ENCODE data around the gene FYCO1.

Gene FYCO1

DNA sequence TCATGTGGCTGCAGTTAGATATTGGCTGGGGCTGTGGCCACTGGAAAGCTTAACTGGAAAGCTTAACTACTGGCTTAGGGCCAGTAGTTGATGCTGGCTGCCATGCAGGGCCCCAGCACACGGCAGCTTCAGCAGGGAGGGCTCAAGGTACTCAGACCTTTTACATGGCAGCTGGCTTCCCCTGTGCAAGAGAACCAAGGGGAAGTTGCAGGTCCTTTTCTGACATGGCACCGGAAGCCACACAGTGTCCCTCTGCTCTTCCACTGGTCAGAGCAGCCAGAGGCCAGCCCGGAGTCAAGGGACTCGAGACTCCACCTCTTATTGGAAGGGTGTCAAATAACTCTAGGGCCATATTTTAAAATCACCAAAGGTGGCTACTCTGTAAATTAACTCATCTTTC lies 84.7 kb downstream of the FYCO1 start:
- DNase-seq = no peak

DNA sequence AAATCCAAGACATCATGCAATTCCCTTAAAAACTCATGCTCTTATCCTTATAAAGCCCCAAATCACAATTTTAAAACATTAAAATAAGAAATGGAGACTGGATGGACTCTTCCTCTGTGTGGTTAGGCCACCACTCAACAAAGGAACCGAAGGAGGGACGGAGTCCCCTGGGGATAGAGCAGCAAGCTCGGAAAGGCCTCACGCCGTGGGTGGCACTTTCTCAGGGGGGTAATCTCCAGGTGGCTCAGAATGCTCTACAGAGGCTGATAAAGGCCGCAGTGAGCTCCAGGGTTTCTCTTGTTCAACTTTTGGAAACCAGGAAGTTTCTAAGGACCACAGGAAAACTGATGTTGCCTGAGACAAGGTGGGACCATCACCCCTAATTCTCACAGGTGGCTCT lies 86.1 kb downstream of the FYCO1 start:
- no peak for DNase-seq

DNA sequence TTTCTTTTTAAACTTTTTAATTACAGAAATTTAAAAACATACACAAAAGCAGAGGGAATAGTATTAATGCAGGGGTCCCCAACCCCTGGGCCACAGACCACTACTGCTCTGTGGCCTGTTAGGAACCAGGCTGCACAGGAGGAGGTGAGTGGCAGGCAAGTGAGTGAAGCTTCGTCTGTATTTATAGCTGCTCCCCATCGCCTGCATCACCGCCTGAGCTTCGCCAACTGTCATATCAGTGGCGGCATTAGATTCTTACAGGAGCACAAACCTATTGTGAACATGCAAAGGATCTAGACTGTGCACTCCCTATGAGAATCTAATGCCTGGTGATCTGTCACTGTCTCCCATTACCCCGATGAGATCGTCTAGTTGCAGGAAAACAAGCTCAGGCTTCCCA lies 86.9 kb downstream of the FYCO1 start:
- DNase-seq = no peak

DNA sequence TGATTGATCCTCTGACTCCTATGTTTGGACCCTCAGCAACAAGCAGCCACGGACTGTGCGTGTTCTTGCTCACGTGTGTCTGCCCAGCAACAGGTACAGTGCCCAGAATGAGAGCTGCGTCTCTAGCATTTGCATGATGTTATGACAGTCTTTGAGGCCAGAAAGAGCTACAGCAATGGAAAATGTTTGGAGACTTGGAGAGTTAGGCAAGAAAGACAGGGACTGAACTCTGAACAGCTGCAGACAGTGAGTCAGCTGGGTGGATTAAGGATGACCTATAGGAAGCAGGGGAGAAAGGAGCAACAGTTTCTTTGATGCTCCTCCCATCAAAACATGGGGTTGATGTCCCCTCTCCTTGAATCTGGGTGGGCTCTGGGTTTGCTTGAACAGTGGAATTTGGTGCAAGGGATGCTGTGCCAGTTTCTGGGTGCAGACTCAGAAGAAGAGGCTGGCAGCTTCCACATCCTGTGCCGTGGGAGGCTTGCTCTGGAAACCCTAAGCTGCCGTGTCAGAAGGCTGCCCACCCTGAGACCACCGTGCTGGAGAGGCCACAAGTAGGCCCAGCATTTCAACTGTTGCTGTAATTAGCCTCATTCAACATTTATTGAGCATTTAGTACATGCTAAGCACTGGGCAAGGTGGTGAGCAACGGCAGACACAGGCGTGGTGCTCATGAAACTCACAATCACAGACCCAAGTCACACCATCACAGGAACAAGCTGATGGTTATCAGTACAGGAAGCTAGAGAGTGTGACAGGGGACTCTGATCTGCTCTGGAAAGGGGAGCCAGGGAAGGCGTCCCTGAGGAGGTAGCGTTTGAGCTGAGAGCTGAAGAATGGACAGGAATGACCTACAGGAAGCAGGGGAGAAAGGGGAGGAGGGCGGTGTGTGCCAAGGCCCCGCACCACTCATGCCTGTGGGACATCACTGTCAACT lies 87.6 kb downstream of the FYCO1 start:
- DNase-seq = no peak

DNA sequence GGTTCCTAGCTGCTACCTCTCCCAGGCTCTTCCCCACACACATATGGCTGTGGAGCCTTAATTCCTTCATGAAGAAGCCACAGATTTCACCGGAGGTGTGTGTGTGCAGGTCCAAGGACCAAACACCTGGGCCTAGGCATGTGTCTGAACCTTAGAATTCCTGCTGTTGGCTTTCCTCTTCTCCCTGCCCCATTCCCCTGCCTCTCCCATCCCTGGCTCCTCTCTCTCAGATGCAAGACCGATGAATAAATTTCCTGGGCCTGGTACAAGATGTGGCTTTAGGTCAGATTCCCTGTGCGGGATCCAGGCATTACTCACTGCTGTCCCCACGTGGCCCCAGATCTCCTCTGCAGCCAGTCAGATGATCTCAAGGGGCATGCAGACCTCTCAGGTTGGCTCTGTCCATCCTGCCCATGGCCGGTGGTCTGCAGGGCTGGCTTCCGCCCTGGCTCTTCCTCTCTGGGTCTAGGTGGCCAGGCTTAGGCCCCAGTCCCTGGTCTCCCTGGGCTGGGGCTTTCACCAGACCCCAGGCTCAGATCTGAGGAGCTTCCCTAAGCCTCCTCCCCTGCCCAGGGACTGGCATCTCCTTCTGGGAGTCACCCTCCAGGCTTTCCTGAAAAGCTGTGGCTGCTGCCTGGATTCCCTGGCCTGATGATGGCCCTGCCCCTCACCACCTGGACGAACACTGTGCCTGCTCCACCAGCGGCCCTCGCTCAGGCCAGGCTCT lies 88.8 kb downstream of the FYCO1 start:
- no peak for DNase-seq

DNA sequence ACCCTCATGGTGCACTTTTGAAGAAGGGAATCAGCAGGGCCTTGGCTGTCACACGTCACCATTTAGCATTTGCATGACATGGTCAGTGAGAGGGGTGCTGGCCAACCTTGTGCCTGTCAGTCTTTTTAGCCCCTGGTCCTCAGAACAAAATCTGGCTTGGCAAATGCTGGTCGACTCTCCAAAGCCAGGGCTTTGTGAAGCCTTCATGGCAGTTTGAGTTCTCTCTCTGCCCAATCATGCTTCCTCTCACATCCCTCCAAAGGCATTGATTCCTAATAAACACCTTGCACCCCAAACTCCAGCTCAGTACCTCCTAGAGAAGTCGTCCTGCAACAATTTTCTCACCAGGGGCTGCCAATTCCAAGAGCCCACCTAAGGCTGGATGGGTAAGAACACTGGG lies 89.9 kb downstream of the FYCO1 start:
- no peak for DNase-seq

DNA sequence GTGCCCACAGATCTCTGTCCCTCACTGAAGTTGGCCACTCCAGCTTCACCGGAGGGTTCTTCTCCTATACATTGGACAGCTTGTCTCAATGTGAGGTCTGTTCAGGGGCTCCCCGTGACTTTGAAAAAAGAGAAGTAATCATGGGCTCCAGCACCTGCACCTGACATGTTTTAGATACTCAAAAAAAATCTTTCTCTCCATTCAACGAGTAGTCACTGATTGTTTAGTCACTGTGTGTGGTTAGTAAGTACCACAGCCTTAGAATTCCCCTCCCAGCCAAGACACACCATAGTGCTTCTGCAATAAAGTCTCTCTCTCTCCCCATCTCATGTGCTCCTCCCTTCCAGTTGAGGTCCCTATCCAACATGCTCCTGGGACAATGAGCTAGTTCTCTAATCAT lies 90.7 kb downstream of the FYCO1 start:
- DNase-seq = no peak

DNA sequence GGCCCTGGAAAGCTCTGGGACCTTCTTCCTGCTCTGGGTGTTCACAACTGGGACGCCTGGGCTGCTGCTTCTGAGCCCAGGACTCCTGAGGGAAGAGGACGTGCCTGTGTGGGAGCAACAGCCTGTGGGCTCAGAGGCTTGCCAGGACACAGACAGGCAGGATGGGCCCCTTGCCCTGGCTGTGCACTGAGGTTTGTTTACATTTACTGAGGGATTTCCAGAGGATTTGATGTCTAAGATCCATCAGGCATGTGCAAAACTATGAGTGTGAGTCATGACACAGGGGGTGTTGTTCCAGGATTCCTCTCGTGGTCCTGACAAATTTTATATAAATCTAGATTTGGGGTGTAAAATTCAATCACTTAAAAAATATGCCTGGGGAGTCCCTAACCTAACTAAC lies 98.7 kb downstream of the FYCO1 start:
- no peak for DNase-seq

DNA sequence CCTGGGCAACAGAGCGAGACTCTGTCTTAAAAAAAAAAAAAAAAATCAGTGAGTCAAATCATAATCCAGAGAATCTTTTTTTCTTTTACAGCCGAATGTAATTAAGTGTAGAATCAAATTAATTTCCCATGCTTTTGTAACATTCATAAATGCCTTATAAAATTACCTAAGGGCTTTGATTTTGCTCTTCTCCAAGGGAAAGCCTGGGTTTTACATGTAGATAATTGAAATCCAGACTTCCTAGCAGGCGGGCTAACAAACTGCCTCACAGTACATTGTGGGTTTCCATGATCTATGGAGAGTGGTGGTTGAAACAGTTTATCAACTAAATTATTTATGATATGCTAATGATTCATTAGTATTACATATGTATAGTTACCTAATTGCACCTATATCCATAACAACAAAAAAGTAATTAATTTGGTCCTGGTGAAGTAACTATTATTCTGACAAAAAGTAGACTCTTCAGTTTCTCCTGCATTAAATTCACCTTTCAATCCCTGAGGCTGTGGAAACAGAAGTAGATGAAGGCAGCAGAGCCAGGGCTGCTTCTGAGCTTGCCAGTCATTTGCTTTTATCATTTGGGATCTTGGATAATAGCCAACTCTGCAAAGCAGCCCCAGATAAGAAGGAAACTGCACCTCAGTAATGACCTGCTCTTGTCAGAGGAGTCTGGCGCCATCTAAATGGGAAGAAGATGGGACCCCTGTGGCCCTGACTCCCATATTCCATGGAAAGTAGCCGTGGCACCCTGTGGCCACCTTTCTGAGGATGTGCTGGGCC lies 99.7 kb downstream of the FYCO1 start:
- DNase-seq = no peak

DNA sequence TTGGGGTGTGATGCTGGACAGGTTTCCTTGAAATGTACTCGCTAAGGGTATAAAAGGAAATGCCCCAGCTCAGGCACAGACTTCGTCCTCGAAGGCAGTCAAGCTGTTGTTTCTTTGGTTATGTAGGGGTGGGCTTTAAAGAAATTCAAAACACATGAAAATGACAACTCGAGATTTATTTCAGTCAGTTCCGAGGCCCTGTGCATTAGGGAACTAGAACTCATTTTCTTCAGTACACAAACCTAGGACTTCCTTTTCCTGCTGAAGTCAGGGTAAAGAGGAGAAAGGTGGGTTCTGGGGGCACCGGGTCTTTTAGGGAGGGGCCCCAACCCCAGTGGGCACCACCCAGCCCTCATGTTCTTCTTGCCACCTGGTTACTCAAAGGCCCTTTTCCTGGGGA lies 101.6 kb downstream of the FYCO1 start:
- no peak for DNase-seq

DNA sequence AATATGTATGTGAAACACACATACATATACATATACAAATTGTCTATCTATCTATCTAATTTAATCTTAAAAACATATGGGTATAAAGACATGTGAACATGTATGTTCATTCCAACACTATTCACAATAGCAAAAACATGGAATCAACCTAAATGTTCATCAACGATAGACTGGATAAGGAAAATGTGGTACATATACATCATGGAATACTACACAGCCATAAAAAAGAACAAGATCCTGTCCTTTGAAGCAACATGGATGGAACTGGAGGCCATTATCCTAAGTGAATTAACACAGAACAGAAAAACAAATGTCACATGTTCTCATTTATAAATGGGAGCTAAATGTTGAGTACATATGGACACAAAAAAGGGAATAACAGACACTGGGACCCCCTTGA lies 103.5 kb downstream of the FYCO1 start:
- DNase-seq = no peak

DNA sequence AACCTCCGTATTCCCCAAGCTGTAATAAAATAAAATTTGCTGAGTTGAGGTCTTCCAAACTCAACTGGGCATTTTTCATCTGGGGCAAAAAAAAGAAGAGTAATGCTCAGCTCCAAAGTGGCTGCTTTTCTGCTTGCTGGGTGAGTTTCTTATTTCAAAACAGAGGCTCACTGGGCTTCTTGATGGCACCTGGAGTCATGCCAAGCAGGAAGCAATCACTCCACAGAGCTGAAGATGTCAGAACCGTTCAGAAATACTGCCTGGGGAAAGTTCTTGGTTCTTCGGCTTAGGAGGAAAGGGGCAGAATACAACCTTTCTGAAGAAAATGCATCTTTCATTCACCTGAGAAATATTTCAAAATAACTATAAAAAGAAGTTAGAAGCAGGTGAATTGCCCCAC lies 105.2 kb downstream of the FYCO1 start:
- no peak for DNase-seq

DNA sequence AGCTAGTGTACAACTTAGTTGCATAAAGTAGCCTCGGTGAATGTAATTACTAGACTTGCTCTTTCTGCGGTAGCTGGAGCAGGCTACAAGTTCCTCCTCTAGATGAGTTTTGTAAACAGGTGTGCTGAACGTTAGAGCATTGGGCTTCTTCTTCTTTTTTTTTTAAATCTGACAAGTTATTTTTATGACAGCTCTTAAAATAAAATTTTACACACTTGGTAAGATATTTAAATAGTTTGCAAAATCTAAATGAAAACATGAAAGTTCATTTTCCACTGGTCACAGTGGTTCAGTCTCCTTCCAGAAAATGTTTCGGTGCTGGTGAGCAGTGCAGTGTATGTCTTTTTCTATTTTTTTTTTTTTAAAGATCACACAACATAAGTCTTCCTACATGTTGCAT lies 106.3 kb downstream of the FYCO1 start:
- no peak for DNase-seq

DNA sequence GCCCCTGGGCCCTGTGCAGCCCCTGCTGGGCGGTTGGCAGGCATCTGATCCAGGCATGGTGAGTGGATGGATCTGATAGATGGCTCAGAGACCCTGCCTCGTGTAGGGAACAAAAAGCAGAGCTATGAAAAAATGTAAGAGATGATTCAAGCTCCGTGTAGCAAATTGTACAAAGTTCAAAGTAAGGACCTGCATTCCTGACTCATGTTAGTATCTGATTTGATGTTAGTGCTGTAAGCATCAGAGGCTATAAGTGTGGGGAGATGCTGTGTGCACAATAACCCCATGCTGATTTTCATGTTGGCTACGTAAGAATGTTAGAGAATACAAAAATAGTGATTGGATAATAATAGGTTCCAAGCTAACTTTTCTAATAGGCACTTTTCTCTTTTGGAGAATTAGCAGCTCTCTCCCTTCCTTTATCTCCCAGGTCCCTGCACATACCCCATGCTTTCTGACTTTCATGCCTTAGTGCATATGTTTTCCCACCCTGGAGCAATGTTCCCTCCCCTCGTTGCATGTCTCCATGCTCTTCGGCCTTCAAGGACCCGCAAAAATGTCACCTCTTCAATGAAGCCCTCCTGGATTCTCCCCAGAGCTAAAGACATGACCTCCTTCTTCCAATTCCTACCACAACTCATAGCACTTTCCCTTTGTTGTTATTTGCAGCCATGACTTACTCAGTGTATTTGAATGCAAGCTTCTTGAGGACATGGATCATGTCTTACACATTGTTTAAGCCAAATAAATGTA lies 107.7 kb downstream of the FYCO1 start:
- no peak for DNase-seq

DNA sequence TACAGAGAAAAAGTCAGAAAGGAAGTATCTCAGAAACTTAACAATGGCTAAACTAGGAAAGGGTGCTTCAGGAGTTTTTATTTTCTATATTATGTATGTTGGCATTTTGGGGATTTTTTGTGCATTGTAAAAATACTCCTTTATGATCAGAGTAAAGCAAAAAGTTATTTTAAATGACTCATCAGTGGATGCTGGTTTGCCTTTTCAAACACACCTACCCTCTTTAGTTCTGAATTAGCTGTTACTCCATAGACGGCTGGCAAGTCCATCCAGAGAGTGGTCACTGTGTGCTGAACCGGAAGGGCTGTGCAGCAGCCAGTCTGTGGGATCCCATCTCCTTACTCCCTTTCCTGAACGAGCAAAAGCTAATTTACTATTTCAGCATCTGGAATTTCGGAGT lies 108.3 kb downstream of the FYCO1 start:
- DNase-seq = no peak

DNA sequence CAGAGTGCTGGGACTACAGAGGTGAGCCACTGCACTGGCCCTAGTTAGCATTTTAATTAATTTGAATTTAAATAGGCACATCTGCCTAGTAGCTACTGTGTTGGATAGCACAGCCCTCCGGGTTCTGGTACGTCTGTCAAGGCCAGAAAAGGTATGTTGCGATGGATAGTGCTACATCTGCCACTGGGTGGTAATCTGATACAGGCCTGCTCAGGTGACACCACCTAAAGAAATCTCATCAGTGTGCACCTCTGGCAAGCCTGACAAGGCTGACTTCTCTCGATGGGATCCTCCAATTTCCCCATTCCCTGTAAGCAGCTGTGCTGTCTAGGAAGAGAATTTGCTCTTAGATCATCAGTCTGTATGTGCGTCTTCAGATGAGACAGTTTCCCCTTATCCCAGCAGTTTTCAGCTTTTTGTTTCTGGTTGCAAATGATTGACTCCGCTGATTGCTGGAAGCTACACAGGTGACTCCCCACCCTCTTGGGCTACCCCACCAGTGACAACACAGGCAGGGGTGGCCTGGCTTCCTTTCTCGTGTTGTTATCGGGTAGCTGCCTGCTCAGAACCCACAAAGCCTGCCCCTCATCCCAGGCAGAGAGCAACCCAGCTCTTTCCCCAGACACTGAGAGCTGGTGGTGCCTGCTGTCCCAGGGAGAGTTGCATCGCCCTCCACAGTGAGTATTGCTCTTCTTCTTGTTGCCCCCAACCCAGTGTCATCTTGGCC lies 109.5 kb downstream of the FYCO1 start, which contains the start of gene CCR9:
TSS of gene CCR9 (plus strand) at position 565 of the 727 bp plus-strand sequence. CDS start 8,391 bp downstream, outside the sequence.
- no peak for DNase-seq

DNA sequence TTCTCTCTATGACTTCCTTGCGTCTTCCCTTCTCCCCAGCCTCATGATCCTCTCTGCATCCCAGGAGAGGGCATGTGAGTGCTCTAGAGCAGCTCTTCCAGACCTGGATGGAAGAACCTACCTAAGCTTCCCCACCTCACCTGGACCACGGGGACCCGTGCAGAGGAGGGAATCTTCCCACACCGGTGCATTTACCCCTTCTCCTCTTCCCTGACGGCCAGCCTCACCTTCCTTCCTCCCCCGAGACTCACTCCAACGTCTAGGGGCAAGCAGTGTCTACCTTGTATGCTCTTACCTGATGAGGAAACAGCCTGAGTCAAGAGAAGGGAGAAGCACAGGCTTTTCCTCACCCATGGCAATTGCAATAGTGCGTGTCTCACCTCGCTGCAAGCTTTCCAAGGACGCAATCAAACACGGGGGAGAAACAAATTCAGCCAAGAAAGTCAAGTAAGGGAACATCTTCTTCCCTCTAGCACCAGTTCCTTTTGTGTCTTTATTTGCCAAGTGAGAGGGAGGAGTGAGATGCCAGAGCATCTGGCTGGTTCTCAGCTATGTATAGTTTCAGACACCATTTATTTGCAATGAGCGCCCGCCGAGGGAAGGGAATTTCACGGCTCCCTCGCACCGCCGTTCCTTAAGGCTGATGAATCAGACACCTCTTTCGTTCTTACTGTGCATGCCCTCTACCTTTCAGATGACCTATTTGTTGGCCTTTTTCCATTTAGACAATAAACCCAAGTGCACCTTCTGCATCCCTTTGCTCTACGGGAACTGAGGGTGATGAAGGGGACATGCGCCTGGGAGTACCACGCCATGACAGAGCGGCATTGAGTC lies 111.0 kb downstream of the FYCO1 start:
- DNase-seq = no peak

DNA sequence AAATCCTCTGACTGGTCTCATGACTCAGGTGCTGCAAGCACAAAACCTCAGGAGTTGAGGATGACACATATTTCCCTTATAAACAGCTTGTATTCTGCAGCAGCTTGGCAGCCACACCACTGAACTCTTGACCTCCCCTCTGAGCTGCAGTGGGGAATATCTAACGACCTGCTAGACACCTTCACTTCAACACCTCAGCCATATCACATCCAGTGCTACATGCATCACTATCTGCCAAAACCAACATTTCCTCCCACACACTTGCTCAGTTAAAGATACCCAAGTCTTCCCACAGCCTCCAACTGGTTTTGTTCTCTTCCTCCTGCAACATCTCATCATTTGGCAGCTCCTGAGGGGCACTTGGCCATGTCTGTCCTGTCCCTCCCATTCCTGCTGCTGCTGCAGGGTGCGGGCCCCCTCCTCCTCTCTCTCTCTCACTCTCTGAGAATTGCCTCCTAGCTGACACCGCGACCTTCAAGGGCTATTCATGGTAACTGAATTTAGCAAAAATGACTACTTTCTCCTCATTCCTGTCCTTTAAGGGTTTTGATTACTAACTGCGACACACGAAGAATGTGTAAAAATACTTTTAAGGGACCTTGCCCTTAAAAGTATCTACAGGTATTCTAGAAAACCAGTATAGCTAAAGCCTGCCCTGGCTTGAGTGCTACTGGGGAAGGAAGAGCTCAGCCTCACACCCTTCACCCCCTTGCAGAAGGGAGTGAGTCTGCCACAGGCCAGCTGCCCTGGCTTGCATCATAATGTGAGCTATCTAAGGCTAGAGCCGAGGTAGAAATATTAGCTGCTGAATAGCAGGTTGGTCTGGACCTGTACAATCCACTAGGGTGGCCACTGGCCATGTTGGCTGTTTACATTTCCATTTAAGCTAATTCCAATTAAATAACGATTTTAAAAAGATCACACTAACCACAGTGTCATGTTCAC lies 114.3 kb downstream of the FYCO1 start:
- no peak for DNase-seq

DNA sequence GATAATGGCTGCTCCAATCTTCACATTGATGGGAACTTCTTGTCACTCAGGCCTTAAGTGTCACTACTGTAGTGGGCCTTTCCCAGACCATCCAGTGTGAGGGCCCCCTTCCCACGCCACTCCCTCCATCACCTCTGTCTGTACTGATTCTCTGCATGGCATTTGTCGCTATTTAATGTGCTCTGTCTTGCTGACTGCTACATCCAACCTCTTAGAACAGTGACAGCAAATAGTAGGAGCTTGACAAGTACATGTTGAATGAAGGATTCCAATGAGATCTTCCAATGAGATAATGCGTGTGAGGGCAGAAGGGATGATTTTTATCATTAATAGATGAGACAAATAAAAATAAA lies 114.9 kb downstream of the FYCO1 start:
- DNase-seq = no peak

DNA sequence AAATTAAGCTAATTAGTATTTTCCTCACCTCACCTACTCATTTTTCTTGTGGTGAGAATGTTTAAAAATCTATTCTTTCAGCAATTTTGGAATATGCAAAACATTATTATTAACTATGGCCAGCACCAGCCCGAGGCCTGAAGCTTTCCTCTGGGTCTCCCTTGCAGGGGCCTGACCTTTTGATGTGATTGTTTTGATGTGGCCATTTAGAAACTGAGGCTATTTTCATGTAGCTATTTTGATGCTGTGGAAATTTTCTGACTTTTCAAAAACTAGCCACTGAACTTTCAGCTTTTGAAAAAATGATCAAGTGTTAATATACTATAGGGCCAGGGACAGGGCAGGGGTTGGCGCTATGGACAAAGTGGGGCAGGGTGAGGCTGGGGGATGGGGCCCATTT lies 117.5 kb downstream of the FYCO1 start:
- DNase-seq = no peak
